ENCODE data around the gene UIMC1.

UIMC1 gene

DNA sequence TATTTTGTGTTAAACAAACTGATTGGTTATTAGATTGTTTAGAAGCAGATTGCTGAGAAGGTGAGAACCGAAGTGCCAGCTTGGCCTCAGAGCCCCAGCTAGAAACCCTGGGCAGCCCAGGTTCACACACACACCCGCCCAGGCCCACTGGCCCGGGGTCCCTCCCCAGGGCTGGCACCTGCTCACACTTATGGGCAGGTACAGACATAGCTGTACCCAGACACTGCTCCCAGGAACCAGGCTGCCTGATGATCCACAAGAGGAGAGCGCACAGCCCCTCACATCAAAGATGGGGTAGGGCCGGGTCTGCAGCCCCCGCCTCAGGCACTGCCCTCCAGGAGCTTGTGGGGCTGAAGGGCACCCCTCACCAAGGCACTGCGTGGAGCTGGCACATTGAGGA lies 140.6 kb downstream of the UIMC1 start:
- no peak for DNase-seq

DNA sequence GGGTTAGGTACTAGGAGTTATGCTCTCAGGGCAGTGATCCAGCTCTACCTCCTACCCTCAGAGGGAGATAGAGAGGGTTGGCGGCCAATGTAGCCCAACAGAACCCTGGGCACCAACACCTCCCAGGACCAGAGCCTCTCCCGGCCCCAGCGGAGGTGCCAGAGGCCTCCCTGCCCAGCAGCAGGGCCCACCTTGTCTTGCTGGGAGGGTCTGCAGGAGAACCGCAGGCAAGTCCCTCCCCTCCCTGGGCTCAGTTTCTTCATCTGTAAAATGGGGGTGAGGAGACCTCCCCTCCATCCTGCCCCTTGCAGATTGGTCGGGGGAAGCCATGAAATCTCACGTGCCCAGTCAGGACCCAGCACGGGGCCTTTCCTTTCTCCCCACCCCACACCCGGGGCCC lies 141.8 kb downstream of the UIMC1 start:
- no peak for DNase-seq

DNA sequence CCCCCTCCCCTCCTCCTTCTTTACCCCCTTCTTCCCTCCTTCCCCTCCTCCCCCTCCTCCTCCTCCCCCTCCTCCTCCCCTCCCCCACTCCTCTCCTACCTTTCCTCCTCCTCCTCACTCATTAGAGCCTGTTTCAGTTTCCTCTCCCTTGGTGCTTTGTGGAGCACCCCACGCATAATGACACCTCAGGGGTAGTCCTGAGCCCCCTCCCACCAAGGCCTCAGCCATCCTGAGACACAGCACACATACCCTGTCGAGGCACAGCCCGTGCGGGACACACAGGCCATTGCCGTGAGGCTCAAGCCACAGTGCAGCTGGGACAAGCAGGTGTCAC lies 142.8 kb downstream of the UIMC1 start:
- no peak for DNase-seq

DNA sequence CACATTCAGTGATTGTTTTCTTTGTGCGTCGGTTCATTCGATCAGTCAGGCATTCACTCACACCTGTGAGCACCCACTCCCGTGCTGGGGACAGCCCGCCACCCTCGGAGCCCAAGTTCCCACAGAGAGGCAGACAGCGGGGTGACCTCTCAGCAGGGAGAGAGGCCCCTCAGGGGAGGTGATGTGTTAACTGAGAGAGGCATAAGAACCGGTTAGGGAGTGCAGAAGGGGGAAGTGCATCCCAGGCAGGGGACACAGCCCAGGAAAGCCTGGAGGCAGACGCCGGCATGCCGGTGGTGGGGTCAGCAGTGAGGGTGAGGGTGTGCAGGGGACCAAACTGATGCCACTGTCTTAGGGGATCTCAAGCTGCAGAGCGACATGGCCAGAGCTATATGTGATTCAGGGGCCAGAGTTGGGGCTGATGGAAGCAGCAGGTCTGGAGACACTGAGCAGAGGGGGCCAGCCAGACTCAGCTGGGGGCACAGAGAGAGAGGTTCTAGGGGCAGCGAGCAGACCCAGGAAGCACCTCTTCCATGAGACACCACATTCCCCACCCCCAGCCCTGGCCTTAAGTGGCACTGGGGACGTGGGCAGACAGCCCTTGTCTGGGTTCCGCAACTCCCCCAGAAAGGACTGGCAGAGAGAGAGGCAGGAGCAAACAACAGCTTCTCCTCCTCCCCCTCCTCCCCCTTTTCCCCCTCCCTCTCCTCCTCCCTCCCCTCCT lies 143.4 kb downstream of the UIMC1 start:
- DNase-seq = no peak

DNA sequence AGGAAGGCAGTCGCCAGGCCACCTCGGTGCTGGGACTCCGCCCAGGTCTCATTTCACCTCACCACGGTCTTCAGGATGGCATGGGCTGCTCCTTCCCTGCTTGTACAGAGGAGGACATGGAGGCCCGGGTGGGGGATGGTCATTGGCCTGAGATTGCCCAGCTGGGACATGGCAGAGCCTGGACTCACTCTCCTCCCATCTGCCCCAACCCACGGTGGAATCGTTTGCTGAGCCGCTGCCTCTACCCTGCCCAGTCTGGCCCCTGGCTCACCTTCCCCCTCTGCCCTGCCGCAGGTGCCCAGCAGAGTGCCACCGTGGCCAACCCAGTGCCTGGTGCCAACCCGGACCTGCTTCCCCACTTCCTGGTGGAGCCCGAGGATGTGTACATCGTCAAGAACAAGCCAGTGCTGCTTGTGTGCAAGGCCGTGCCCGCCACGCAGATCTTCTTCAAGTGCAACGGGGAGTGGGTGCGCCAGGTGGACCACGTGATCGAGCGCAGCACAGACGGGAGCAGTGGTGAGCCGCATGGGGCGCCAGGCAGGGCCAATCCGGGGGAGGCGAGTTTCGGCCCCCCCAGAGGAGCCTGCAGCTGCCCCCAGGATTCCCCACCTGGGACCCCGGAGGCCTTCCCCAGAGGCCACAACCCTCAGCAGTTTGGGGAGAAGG lies 144.1 kb downstream of the UIMC1 start:
- no peak for DNase-seq

DNA sequence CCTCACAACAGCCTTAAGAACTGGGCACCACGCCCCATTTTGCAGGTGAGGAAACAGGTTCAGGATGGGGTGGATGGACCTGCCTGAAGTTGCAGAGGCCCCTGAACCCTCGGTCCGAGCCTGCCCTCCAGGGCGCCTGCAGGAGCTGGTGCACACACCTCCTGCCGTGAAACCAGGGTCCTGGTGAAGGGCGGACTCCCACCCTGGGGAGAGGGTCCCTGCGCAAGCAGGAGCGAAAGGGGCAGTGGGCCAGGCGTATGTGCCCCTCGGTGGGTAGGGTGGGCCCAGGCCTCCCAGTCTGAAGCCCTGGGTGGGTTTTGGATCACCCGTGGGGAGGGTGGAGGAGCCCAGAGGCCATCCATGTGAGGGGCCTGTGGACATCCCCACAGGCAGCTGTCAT lies 145.3 kb downstream of the UIMC1 start:
- DNase-seq = no peak

DNA sequence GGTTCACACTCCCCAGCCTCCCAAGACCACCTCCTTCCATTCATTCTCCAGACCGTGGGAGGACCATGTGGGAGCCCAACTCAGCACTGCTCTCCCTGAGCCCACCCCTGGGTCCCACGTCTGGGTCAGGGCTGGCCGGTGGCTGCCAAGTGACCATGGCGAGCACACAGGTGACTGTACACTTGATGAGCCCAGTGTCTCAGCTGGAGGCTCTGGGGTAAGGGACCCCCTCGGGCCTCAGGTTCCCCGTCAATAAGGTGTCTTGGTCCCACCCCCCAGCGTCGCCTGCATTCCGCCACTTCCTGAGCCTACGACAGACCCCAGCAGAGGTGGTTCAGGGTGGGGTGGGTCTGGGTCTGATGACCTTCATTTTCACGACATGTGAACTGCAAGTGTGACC lies 146.2 kb downstream of the UIMC1 start:
- DNase-seq = no peak

DNA sequence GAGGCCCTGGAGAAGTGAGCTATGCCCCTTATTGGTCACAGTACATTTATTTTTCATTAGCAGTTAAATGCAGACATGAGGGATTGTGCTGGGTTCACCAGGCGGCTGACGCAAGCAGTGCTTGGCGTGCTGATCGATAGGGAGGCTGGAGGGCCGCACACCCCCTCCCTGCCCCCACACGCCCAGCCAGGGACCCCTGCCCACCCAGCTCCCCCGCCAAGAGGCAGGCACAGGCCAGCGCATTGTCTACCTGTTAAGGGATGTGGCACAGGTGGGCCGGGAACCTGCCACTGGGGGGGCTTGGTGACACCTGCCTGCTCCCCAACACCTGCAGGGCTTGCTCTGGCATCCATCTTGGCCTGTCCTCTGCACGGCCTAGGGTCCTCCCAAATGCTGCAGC lies 146.7 kb downstream of the UIMC1 start:
- no peak for DNase-seq

DNA sequence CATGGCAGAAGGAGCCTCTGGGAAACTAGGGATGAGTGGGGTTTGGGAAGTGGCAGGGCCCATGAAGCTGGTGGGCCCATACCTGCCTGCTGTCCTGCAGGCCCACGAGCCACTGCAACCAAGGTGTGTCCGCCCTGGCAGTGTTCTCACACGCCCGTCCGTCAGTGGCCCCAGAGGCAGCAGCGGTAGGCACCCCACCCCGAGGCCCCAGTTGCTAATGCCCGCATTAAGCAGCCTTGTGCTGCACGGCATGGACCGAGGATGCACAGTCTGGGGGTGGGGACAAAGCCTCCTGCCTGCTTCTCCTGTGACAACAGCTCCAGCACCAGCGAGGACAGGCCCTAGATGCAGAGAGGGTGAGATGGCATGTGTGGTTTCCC lies 148.7 kb downstream of the UIMC1 start:
- DNase-seq = no peak

DNA sequence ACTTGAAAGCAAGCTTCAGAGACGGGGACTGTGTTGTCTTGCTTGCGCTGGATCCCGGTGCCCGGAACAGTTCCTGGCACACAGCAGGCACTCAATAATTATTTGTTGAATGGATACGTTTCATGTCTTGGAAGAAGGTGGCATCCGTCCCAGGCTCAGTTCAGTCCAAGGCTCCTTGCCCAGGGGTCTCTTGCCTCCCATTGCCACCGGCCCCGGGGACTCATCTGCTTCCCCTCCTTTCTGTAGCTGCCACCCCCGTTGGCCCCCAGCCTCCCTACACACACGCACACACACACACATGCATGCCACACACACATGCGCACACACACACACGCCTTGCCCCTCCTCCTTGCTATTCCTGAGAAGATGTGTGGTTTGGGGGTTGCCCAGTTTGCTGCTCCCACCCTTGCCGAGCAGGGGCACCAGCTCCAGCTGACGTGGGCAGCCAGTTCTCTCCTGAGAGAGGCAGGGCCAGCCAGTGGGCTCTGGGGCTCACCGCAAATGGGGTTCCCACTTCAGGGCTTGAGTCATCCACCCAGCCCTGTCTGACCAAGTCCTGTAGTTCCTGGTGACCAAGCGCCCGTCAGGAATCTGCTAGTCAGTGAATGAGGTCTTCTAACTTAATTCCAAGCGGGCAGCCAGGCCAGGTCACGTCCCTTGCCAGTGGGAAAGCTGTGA lies 149.2 kb downstream of the UIMC1 start:
- DNase-seq = no peak

DNA sequence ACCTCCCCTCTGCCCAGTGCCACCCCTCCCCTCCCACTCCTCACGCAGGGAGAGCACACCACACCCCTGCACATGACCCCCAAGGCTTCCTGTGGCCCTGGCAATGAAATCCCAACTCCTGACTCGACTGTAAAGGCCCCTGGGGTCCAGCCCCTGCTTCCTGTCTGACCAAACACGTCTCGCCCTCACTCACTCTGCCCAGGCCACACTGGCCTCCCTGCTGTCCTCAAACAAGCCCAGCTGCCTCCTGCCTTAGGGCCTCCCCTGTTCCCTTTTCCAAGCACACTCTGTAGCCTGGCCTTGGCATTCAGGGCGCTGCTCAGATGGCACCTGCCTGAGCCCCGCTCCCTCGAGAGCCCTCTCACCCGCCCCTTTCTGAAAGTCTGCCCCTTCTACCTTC lies 149.8 kb downstream of the UIMC1 start:
- no peak for DNase-seq

DNA sequence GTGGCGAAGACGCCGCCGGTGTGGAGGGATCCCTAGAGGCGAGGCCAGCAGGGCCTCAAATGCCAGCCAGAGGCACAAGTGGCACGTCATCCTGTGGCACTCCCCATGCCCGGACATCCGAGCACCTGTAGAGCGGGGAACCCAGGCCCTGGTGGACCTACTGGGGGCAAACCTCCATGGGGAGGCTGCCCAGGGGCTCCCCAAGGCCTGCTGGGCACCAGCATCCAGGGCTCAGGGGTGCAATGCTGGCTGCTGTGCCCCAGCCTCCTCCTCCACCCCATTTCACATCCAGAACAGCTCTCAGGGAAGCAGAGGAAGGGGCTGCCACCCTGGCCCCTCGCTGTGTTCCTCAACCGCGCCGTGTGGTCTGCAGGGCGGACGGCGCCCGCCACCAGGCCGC lies 151.0 kb downstream of the UIMC1 start:
- DNase-seq = no peak
